ENCODE data around the gene PLAGL1. TPM values are rescaled to one million over a fixed set of nuclear protein-coding genes. Genes with fewer than 3 reads are reported as not detected.
"Not testable (repeated sequence)": the region's sequence is repeated elsewhere in the genome, so short reads cannot be mapped to it uniquely, and the experiment has no call there.

Gene PLAGL1
- total RNA-seq, 1 experiment from 2014 or later = 0.77 TPM

- Histone ChIP-seq H3K4me1 (ENCODE audit: insufficient read depth, low read length, poor library complexity, severe bottlenecking) (no peaks in the 10 kb centered on the region), H3K36me3 (ENCODE audit: insufficient read depth, low read length, poor library complexity, severe bottlenecking) (no peaks in the 10 kb centered on the region), H3K27me3 (replicated peaks; ENCODE audit: insufficient read depth, low read depth, low read length, poor library complexity) (no peaks in the 10 kb centered on the region), H3K4me3 (ENCODE audit: low read depth, low read length, poor library complexity, severe bottlenecking) (no peak overlapping the region), H3K27ac (ENCODE audit: low read depth, low read length, poor library complexity, severe bottlenecking) (no peak overlapping the region), H3K9me3 (ENCODE audit: low read depth, low read length, poor library complexity, severe bottlenecking) (no peaks in the 10 kb centered on the region)
- intact Hi-C loops (cut with micrococcal nuclease; ENCODE audit: unreplicated experiment) = no loop called here
- BruUV-seq (replicated peaks) = no TSS peak
- CTCF ChIA-PET = no interaction called here
- no peak for DNase-seq (ENCODE audit: low spot score)
- TF ChIP-seq CTCF (conservative IDR thresholded peaks at IDR 0.05; ENCODE audit: low read depth, low read length) (no peak), EZH2 (IDR thresholded peaks at IDR 0.05; ENCODE audit: borderline replicate concordance, low read depth, low read length, poor library complexity, severe bottlenecking) (no peak)
- POLR2A ChIA-PET (ENCODE audit: low non-redundant PET) = no interaction called here
Observed at GRCh38 chr6:143928853-143929252, 79.2 kb downstream of the PLAGL1 start.

- CTCF ChIA-PET; H3K27me3 ChIP-seq (replicated peaks; ENCODE audit: insufficient read depth, low read depth, low read length, poor library complexity); POLR2A ChIA-PET (ENCODE audit: low non-redundant PET); H3K9me3 ChIP-seq (ENCODE audit: low read depth, low read length, poor library complexity, severe bottlenecking); H3K27ac ChIP-seq (ENCODE audit: low read depth, low read length, poor library complexity, severe bottlenecking); H3K4me1 ChIP-seq (ENCODE audit: insufficient read depth, low read length, poor library complexity, severe bottlenecking); H3K4me3 ChIP-seq (ENCODE audit: low read depth, low read length, poor library complexity, severe bottlenecking); DNase-seq (ENCODE audit: low spot score); H3K36me3 ChIP-seq (ENCODE audit: insufficient read depth, low read length, poor library complexity, severe bottlenecking); BruUV-seq (replicated peaks); intact Hi-C loops (cut with micrococcal nuclease; ENCODE audit: unreplicated experiment): not testable (repeated sequence)
Observed at GRCh38 chr6:143917026-143917425, 91.0 kb downstream of the PLAGL1 start.

- H3K9me3 ChIP-seq (ENCODE audit: low read depth, low read length, poor library complexity, severe bottlenecking) = no peaks in the 10 kb centered on the region
- H3K27me3 ChIP-seq (replicated peaks; ENCODE audit: insufficient read depth, low read depth, low read length, poor library complexity) = no peaks in the 10 kb centered on the region
- no peak overlapping the region for H3K4me3 ChIP-seq (ENCODE audit: low read depth, low read length, poor library complexity, severe bottlenecking)
- H3K36me3 ChIP-seq (ENCODE audit: insufficient read depth, low read length, poor library complexity, severe bottlenecking) = no peaks in the 10 kb centered on the region
- intact Hi-C loops (cut with micrococcal nuclease; ENCODE audit: unreplicated experiment) = no loop called here
- BruUV-seq (replicated peaks) = no TSS peak
- TF ChIP-seq EZH2 (IDR thresholded peaks at IDR 0.05; ENCODE audit: borderline replicate concordance, low read depth, low read length, poor library complexity, severe bottlenecking) (no peak), CTCF (conservative IDR thresholded peaks at IDR 0.05; ENCODE audit: low read depth, low read length) (no peak)
- H3K4me1 ChIP-seq (ENCODE audit: insufficient read depth, low read length, poor library complexity, severe bottlenecking) = no peaks in the 10 kb centered on the region
- no peak overlapping the region for H3K27ac ChIP-seq (ENCODE audit: low read depth, low read length, poor library complexity, severe bottlenecking)
- ChIA-PET POLR2A (ENCODE audit: low non-redundant PET) (no interaction called here), CTCF (no interaction called here)
- no peak for DNase-seq (ENCODE audit: low spot score)
Observed at GRCh38 chr6:143912671-143913070, 95.4 kb downstream of the PLAGL1 start.

GRCh38 chr6:143911028-143911427, 97.0 kb downstream of the PLAGL1 start:
- Histone ChIP-seq H3K9me3 (ENCODE audit: low read depth, low read length, poor library complexity, severe bottlenecking) (no peaks in the 10 kb centered on the region), H3K4me1 (ENCODE audit: insufficient read depth, low read length, poor library complexity, severe bottlenecking) (no peaks in the 10 kb centered on the region), H3K4me3 (ENCODE audit: low read depth, low read length, poor library complexity, severe bottlenecking) (no peak overlapping the region), H3K36me3 (ENCODE audit: insufficient read depth, low read length, poor library complexity, severe bottlenecking) (no peaks in the 10 kb centered on the region), H3K27me3 (replicated peaks; ENCODE audit: insufficient read depth, low read depth, low read length, poor library complexity) (no peaks in the 10 kb centered on the region), H3K27ac (ENCODE audit: low read depth, low read length, poor library complexity, severe bottlenecking) (no peak overlapping the region)
- no TSS peak for BruUV-seq (replicated peaks)
- POLR2A ChIA-PET (ENCODE audit: low non-redundant PET) = no interaction called here
- intact Hi-C loops (cut with micrococcal nuclease; ENCODE audit: unreplicated experiment) = no loop called here
- DNase-seq (ENCODE audit: low spot score) = no peak
- TF ChIP-seq EZH2 (IDR thresholded peaks at IDR 0.05; ENCODE audit: borderline replicate concordance, low read depth, low read length, poor library complexity, severe bottlenecking) (no peak), CTCF (conservative IDR thresholded peaks at IDR 0.05; ENCODE audit: low read depth, low read length) (no peak)
- CTCF ChIA-PET = no interaction called here

All from A673 (cell line).